HepG2 (cell line): Measurements from ENCODE around the gene ANAPC2. TPM values are rescaled to one million over a fixed set of nuclear protein-coding genes. Genes with fewer than 3 reads are reported as not detected.

Source experiments
- EED ChIP-seq: sonication (generic); formaldehyde crosslinking; IDR thresholded peaks from 2 replicates; pipeline ENCODE4 v1.5.0; 2020; ENCODE audit warnings: mild to moderate bottlenecking, missing genetic modification reagents
- GATAD2A ChIP-seq: IDR thresholded peaks from 2 replicates; pipeline ENCODE4 v1.6.1; 2016
- KDM3A ChIP-seq: IDR thresholded peaks from 2 replicates; pipeline ENCODE4 v1.6.1; 2018; ENCODE audit warnings: low read depth, missing compliant biosample characterization
- MBD4 ChIP-seq: IDR thresholded peaks from 2 replicates; pipeline ENCODE4 v1.6.1; 2012; ENCODE audit warnings: low read length, inconsistent platforms, borderline replicate concordance
- PRDM10 ChIP-seq: sonication (generic); formaldehyde crosslinking; IDR thresholded peaks from 2 replicates; pipeline ENCODE4 v1.4.0; 2020; ENCODE audit warnings: low read depth, missing genetic modification reagents
- RFXANK ChIP-seq: IDR thresholded peaks from 2 replicates; pipeline ENCODE4 v1.6.1; 2016
- SMC3 ChIP-seq: IDR thresholded peaks from 2 replicates; pipeline ENCODE4 v1.6.1; 2011; ENCODE audit warnings: low read length, improper control_type of control experiment
- TCF7L2 ChIP-seq: IDR thresholded peaks from 2 replicates; pipeline ENCODE4 v1.6.1; 2011; ENCODE audit warnings: mild to moderate bottlenecking, low read depth, low read length, moderate library complexity
- ZBTB3 ChIP-seq: sonication (generic); formaldehyde crosslinking; IDR thresholded peaks from 2 replicates; pipeline ENCODE4 v1.4.0; 2020; ENCODE audit warnings: low read depth, mild to moderate bottlenecking, moderate library complexity, missing genetic modification reagents, borderline replicate concordance
- ZFY ChIP-seq: sonication (generic); formaldehyde crosslinking; IDR thresholded peaks from 2 replicates; pipeline ENCODE4 v1.4.0; 2020; ENCODE audit warnings: missing genetic modification reagents
- ZNF629 ChIP-seq: sonication (generic); formaldehyde crosslinking; conservative IDR thresholded peaks from 2 replicates; pipeline ENCODE4 v1.5.0; 2020; ENCODE audit warnings: missing genetic modification reagents
- ZNF674 ChIP-seq: sonication (generic); formaldehyde crosslinking; IDR thresholded peaks from 2 replicates; pipeline ENCODE4 v1.5.0; 2020; ENCODE audit warnings: low read depth, mild to moderate bottlenecking, missing genetic modification reagents
- polyA plus RNA-seq, 8 experiments: library from polyadenylated mRNA; depleted of rRNA in 3 of 8; stranded (reverse) in 7 of 8; unstranded in 1 of 8; fragments of >200 nt; fragmentation: Illumina TruSeq in 4 of 8; extraction: Trizol in 4 of 8; gene quantifications; 2 replicates each; pipeline versions ENCODE4 v1.2.1 to v1.2.3, GENCODE V29; 2011 to 2016; ENCODE audit warnings: low read depth in 4 of 8, missing spikeins in 1 of 8, mixed read lengths in 1 of 8; ENCODE audit not compliant: insufficient read depth in 1 of 8
- total RNA-seq, 5 experiments: library from RNA; depleted of rRNA; stranded (reverse); fragments of >200 nt; fragmentation: Illumina TruSeq; extraction: Trizol; gene quantifications; 2 replicates each; pipeline ENCODE4 v1.2.3, GENCODE V29; 2016; ENCODE audit warnings: low read depth in 1 of 5
- TF ChIP-seq, protein P1 (sequence below): IDR thresholded peaks from 2 replicates; pipeline ENCODE4 v1.6.1; 2016; ENCODE audit warnings: low read depth, missing genetic modification reagents, missing compliant biosample characterization
- TF ChIP-seq, protein P2 (sequence below), 2 experiments: sonication (generic) in 1 of 2; formaldehyde crosslinking in 1 of 2; IDR thresholded peaks; 2 replicates each; pipeline versions ENCODE4 v1.4.0 to v1.6.1; 2016 to 2020; ENCODE audit warnings: borderline replicate concordance in 1 of 2, low read depth in 1 of 2, mild to moderate bottlenecking in 1 of 2, missing genetic modification reagents in 1 of 2

The ANAPC2 gene
- total and polyA plus RNA-seq, 2 of the 13 experiments (the other 11 are each of a cell fraction or from before 2014, with no cell fraction given): 12.3 to 15.4 TPM

DNA sequence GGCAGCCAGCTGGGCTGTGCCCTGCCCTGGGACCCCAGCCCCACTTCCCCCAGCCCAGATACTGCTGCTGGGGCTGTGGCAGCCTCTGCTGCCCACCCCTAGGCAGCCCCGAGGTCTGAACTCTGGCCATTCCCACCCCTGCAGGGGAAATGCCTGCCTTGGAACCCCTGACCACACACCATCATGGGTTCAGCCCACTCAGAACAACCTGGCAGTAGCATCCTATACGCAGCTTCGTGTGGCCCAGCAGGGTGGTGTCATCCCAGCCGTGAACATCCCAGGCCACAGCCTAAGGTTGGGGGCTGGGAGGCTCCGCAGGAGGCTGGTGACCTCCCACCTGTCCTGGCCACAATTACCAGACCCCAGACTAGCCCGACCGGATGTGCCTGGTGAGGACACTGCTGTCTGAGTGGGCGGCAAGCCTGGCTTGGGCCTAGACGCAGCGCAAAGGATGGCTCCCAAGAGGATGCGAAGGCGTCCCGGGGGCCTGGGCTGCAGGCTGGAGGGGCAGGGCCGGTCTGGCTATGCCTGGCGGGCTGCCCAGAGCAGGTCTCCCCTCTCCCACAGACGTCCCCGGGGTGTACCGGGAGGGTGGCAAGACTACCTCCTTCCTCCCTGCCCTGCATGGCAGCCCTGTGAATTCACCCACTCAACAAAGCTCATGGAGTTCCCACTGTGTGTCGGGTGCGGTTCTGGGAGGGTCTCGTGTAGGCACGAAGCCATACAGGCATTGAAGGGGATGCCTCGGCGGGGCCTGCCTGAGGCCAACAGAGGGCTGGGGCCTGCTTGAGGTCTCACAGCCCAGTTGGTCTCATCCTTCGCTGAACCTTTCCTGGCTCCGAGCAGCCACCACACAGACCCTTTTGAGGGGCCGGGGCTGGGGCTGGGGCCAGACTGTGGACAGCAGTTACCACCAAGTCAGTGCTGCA is 40.9 kb upstream of the ANAPC2 start (continued):
- TF ChIP-seq, protein P1, sequence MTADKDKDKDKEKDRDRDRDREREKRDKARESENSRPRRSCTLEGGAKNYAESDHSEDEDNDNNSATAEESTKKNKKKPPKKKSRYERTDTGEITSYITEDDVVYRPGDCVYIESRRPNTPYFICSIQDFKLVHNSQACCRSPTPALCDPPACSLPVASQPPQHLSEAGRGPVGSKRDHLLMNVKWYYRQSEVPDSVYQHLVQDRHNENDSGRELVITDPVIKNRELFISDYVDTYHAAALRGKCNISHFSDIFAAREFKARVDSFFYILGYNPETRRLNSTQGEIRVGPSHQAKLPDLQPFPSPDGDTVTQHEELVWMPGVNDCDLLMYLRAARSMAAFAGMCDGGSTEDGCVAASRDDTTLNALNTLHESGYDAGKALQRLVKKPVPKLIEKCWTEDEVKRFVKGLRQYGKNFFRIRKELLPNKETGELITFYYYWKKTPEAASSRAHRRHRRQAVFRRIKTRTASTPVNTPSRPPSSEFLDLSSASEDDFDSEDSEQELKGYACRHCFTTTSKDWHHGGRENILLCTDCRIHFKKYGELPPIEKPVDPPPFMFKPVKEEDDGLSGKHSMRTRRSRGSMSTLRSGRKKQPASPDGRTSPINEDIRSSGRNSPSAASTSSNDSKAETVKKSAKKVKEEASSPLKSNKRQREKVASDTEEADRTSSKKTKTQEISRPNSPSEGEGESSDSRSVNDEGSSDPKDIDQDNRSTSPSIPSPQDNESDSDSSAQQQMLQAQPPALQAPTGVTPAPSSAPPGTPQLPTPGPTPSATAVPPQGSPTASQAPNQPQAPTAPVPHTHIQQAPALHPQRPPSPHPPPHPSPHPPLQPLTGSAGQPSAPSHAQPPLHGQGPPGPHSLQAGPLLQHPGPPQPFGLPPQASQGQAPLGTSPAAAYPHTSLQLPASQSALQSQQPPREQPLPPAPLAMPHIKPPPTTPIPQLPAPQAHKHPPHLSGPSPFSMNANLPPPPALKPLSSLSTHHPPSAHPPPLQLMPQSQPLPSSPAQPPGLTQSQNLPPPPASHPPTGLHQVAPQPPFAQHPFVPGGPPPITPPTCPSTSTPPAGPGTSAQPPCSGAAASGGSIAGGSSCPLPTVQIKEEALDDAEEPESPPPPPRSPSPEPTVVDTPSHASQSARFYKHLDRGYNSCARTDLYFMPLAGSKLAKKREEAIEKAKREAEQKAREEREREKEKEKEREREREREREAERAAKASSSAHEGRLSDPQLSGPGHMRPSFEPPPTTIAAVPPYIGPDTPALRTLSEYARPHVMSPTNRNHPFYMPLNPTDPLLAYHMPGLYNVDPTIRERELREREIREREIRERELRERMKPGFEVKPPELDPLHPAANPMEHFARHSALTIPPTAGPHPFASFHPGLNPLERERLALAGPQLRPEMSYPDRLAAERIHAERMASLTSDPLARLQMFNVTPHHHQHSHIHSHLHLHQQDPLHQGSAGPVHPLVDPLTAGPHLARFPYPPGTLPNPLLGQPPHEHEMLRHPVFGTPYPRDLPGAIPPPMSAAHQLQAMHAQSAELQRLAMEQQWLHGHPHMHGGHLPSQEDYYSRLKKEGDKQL (CRISPR knock-in tag): no peak
- TF ChIP-seq, protein P2, sequence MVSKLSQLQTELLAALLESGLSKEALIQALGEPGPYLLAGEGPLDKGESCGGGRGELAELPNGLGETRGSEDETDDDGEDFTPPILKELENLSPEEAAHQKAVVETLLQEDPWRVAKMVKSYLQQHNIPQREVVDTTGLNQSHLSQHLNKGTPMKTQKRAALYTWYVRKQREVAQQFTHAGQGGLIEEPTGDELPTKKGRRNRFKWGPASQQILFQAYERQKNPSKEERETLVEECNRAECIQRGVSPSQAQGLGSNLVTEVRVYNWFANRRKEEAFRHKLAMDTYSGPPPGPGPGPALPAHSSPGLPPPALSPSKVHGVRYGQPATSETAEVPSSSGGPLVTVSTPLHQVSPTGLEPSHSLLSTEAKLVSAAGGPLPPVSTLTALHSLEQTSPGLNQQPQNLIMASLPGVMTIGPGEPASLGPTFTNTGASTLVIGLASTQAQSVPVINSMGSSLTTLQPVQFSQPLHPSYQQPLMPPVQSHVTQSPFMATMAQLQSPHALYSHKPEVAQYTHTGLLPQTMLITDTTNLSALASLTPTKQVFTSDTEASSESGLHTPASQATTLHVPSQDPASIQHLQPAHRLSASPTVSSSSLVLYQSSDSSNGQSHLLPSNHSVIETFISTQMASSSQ (IDR thresholded peaks at IDR 0.05; ENCODE audit: low read depth): no peak
- TF ChIP-seq, protein P2 (CRISPR knock-in tag; IDR thresholded peaks at IDR 0.05; ENCODE audit: borderline replicate concordance): 0 out of 2 replicates have a peak, but pooled peaks have one; percentile 3
- TF ChIP-seq SMC3 (no peak), TCF7L2 (no peak), ZBTB3 (CRISPR knock-in tag) (no peak), KDM3A (CRISPR knock-in tag) (no peak; the same call in 1 of the 2 replicates), MBD4 (no peak), GATAD2A (CRISPR knock-in tag) (0 out of 2 replicates have a peak, but pooled peaks have one; percentile 0), ZNF674 (no peak), RFXANK (no peak), PRDM10 (CRISPR knock-in tag) (no peak), ZFY (CRISPR knock-in tag) (peak; percentile 70; the same call in 1 of the 2 replicates), EED (CRISPR knock-in tag) (0 out of 2 replicates have a peak, but pooled peaks have one; percentile 34), ZNF629 (CRISPR knock-in tag) (0 out of 2 replicates have a peak, but pooled peaks have one; percentile 14)
